CD4-positive, alpha-beta T cell treated with Interleukin-17A for 4 hours (primary cell): ENCODE measurements around the gene PADI4.

Experiments
- DNase-seq: peaks from one replicate; pipeline ENCODE4 v3.0.0-alpha.2; 2020; ENCODE audit warnings: mixed read lengths

PADI4 gene

DNA sequence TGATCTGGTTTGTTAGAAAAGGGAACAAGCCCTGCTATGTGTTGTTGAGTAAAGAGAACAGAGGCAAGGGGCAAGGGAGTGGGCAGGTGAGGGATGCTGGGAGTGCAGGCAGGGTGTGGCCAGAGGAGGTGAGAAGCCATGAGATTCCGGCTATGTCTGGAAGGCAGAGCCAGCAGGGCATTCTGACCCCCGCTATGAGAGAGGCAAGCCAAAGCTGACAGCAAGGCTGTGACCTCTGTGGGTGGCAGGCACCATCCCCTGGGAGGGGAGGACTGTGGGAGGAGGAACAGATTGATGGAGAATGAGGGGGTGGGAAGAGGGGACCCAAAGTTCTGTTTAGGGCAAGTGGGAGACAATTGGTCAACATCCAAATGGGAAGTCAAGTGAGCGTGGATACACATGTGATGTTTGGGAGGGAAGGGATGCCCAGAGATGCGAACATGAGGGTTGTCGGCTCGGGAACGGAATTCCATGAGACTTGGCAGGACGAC, 44.5 kb downstream of the PADI4 start:
- DNase-seq = no peak

GRCh38 chr1:17355898-17356297, 47.9 kb downstream of the PADI4 start:
- DNase-seq = peak; percentile 26

DNA sequence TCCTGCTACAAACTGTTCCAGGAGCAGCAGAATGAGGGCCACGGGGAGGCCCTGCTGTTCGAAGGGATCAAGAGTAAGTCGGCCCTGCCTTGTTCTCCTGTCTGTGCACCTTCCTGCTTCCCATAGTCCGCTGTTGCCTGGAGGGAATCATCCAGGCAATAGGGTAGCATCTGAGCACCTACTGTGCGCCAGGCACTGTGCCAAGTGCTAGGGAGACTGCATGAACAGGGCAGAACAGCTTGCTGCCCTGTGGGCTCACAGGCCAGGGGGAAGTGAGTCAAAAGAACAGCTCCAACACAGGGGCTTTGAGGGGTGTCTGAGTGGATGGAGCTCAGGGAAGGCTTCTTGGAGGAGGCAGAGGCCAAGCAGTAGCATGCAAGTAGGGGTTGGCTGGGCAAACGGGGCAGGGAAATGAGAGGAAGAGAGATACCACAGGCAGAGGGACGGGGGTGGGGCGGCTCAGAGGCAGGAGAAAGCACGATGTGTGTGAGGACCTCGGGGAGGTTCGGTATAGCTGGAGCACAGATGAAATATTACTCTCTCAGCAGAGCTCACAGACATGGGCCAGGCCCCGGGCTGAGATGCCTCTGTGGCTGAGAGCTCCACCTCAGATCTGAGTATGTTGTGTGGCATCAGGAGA, 48.5 kb downstream of the PADI4 start:
- DNase-seq = peak; percentile 31

GRCh38 chr1:17358557-17358956, 50.6 kb downstream of the PADI4 start:
- DNase-seq = no peak

- DNase-seq = no peak
These were observed 51.0 kb downstream of the PADI4 start for GRCh38 chr1:17359031-17359430.

DNA sequence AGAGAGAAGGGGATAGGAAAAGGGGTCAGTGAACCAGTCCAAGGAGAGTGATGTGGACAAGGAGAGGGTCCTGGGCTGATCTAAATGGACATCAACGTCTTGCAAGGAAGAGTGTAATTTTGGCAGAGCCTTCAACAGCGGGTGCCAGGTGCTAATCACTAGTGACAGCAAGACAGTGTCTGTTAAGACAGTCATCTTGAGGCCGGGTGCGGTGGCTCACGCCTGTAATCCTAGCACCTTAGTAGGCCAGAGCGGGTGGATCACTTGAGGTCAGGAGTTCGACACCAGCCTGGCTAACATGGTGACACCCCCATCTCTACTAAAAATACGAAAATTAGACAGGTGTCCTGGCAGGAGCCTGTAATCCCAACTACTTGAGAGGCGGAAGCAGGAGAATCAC, 51.8 kb downstream of the PADI4 start:
- no peak for DNase-seq

DNA sequence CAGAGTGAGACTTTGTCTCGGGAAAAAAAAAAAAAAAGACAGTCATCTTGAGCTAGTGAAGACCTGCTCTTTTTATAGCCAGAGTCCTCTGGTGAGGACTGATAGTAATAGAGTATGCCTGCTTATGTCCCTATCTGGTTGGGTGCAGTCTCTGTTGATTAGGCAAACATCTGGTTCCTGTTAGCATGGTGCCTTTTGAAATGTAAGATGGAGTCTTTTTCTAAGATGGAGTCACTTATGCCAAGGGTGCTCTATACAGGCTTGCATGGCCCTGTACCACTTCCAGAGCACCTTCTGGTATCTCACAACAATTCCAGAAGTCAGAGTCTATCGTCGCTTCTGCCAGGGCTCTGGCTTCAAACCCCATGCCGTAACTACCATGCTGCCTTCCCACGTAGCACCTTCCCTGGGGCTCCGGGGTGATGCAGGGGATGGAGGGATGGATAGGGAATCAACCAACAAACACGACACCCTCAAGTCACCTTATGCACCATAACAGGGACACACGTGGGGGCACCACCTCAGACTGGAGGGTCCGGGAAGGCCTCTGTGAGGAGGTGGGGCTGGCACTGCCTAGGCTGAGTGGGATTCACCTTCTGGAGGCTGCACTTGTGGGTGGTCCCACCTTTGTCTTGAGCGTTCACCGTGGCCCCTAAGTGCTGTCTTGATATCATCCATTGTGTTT, 52.4 kb downstream of the PADI4 start:
- DNase-seq = no peak

- no peak for DNase-seq
These were observed 53.7 kb downstream of the PADI4 start for GRCh38 chr1:17361687-17362086.

- DNase-seq = no peak
These were observed 55.4 kb downstream of the PADI4 start for GRCh38 chr1:17363351-17363750.

DNA sequence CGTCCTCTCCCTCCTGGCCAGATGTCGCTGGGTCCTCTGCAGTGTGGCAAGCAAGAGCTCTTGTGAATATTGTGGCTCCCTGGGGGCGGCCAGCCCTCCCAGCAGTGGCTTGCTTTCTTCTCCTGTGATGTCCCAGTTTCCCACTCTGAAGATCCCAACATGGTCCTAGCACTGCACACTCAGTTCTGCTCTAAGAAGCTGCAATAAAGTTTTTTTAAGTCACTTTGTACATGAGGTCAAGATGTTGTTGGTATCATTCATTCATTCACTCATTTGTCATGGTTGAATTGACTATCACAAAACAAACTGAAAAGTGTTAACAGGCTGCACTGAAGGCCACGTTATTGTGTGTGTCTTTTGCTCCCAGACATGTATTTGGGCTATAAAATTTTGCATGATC, 55.8 kb downstream of the PADI4 start:
- DNase-seq = no peak

DNA sequence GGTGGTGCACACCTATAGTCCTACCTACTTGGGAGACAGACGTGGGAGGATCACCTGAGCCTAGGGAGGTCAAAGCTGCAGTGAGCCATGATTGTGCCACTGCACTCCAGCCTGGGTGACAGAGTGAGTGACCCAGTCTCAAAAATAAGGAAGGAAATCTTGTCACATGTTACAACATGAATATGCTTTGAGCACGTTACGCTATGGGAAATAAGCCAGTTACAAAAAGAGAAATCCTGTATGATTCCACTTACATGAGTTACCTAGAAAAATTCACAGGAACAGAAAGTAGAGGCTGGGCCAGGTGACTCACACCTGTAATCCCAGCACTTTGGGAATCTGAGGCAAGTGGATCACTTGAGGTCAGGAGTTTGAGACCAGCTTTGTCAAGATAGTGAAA, 57.3 kb downstream of the PADI4 start:
- no peak for DNase-seq

GRCh38 chr1:17369466-17369865, 61.5 kb downstream of the PADI4 start:
- no peak for DNase-seq

DNA sequence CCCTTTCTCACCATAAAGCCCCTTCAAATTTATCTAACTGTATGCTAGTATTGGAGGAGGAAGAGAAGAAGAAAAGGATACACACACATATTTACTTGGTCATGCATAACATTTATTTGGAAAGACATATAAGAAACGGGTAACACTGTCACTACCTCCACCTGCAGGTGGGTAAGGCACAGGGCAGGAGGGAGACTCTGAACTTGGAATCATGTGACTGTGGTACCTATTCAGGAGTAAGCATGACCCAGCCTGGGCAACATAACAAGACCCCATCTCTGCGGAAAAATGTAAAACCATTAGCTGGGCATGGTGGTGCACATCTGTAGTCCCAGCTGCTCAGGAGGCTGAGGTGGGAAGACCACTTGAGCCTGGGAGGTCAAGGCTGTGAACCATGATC, 62.6 kb downstream of the PADI4 start:
- no peak for DNase-seq

DNA sequence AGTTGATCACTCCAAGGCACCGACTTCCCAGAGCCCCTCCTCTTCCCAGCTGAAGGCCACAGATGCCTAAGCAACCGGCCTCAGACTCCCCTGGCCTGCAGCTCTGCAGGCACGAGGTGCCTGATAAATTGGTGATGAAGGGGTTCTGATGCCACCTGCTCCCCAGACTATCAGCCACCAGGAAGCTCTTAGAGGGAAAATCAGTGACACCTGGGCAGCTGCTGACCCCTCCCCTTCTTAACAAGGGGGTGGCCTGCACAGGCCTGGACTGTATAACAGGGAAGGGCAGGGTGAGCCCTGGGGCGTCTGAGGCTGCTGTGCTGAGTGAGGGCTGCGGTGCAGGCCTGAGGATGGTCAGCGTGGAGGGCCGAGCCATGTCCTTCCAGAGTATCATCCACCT, 63.9 kb downstream of the PADI4 start, which contains the start of gene PADI6:
TSS of gene PADI6 (plus strand) at position 301 of the 400 bp plus-strand sequence. CDS start at position 351, 50 bp downstream.
- DNase-seq = no peak

GRCh38 chr1:17372955-17373354, 65.0 kb downstream of the PADI4 start:
- DNase-seq = no peak

GRCh38 chr1:17375651-17376050, 67.7 kb downstream of the PADI4 start:
- no peak for DNase-seq

DNA sequence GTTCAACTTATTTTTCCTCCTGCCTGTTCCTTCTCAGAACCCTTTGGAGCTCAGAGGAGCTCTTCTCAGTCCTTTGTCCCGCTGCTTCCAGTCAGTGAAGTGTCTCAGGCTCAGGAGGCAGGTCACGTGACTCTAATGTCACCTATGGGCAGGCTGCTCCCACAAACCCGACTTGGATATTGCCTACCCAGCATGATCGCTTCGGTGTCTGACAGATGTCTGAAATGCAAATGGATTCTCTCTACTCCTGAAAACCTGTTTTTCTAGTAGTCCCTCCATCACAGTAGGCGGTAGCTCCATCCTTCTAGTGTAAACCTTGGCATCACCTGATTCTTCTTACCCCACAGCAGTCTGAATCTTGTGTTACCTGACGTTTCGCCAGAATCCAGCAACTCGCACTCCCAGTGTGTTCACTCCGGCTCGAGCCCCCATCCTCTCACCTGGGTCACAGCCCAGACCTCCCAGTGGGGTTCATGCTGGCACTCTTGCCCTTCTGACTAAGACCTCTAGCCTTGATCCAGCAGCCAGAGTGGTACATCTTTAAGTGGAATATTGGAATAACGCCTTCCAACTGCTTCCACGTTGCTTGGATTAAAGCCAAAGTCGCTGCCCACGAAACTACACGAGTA, 69.4 kb downstream of the PADI4 start:
- no peak for DNase-seq

- DNase-seq = no peak
These were observed 73.2 kb downstream of the PADI4 start for GRCh38 chr1:17381161-17381560.

DNA sequence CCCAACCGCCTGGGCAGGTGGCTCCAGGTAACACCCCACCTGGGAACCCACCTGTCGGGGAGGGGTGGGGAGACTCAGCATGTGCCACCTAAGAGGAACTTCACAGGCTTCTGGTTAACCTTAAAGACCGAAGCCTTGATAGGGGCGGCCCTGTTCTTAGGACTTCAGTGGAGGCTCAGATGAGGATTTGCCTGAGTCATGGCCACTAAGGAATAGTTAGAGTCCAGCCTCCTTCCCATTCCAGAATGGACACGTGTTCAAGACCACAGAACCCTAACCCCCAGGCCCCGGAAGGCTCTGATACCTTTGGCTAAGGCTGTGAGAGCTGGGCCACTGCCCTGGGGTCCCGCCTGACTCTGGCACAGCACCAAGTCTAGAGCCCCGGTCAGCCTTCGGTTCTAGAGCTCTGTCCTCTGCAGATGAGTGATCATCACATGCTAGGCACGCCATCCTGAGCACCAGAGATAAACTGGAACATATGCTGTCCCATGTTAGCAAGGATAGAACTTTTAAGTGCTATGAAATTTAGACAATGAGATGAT, 84.3 kb downstream of the PADI4 start:
- no peak for DNase-seq

DNA sequence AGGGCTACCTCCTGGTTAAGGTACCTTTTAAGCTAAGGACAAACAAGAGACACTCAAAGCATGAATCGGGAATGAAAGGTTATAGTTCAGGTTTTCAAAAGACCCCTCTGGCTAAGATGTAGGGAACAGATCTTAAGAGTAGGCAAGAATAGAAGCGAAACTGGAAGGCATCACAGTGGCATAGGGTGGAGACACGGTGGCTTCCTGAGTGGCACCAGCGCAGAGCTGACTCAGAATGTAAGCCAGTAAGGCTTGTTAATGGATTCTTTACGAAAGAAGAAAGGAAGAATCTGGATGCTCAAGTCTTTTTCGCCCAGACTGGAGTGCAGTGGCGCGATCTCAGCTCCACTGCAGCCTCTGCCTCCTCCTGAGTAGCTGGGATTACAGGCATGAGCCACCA, 85.2 kb downstream of the PADI4 start:
- DNase-seq = no peak

DNA sequence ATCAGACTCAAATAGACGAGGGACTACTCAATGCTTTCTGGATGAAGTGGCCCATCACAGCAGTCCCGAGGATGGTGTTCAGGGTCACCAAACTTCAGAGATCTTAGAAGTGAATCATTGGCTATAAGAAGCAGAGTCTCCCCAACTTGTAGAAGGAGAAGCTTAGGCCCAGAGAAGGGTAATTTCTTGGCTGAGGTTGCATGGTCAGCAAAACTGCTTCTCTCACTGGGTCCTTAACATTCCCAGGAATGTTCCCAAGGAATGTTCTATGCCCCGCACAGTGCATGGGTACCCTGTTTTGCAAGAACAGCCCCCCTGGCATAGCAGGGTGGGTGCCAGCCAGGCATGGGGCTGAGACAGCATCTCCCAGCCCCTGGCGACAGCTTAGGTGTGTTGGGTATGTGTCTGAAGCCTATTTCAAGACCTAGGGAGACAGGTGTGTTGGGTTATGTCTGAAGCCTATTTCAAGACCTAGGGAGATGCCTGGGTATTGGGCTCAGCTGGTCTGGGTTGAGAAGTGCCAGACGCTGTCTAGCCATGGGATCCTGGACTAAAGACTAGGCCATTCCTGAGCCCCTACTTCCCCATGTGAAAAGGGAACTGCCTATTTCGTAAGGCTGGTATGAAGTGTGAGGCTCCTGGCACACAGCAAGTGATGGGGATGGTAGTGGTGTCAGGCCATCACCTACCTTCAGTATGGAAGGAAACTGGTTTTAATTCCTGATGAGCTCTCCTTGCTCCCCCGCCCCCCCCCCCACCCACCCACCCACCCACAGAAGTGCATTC, 90.1 kb downstream of the PADI4 start:
- DNase-seq = no peak

DNA sequence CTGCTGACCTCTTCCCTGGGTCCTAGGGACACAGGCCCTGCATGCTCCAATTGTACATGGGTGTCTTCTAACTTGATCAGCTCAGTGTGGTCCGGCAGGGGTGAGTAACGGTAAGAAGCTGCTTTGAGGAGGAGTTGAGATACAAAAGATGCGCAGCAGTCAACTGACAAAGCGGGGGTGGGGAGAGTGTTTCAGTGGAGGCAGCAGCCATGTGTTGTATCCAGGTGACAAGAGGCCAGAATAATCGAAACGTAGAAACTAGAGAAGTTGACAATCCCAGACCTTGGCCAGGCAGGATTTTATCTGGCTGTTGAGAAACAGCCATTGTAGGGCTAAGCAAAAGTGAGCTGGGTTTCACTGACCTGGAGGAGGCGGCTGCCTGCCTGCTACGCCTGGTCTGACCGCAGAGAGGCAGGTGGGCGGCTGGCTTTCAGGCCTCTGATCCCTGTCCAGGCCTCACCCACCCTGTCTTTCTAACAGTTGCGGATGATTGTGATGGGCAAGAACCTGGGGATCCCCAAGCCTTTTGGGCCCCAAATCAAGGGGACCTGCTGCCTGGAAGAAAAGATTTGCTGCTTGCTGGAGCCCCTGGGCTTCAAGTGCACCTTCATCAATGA, 92.8 kb downstream of the PADI4 start:
- DNase-seq = no peak

- DNase-seq = no peak
These were observed 93.8 kb downstream of the PADI4 start for GRCh38 chr1:17401841-17402240.
